Panc1 (cell line): ENCODE data around the gene RAB10.

ENCODE experiments used
- POLR2AphosphoS5 ChIP-seq: IDR thresholded peaks from 2 replicates; pipeline ENCODE4 v1.6.1; 2012; ENCODE audit warnings: mild to moderate bottlenecking, low read depth, low read length, moderate library complexity
- SIN3A ChIP-seq: IDR thresholded peaks from 2 replicates; pipeline ENCODE4 v1.6.1; 2012; ENCODE audit warnings: low read depth, mild to moderate bottlenecking, low read length, moderate library complexity, borderline replicate concordance; ENCODE audit not compliant: insufficient read depth
- TCF7L2 ChIP-seq: IDR thresholded peaks from 2 replicates; pipeline ENCODE4 v1.6.1; 2011; ENCODE audit warnings: mild to moderate bottlenecking, low read depth, low read length, inconsistent platforms
- TF ChIP-seq, protein P1 (sequence below): fragments of 450-650 bp; IDR thresholded peaks from 2 replicates; pipeline ENCODE4 v1.5.1; 2017; ENCODE audit warnings: mild to moderate bottlenecking
- TF ChIP-seq, protein P2 (sequence below), 2 experiments: IDR thresholded peaks; 2 replicates each; pipeline ENCODE4 v1.6.1; 2011 to 2012; ENCODE audit warnings: low read depth in 2 of 2, control low read depth in 1 of 2, low read length in 1 of 2, mild to moderate bottlenecking in 1 of 2, moderate library complexity in 1 of 2; ENCODE audit not compliant: insufficient read depth in 1 of 2

DNA sequence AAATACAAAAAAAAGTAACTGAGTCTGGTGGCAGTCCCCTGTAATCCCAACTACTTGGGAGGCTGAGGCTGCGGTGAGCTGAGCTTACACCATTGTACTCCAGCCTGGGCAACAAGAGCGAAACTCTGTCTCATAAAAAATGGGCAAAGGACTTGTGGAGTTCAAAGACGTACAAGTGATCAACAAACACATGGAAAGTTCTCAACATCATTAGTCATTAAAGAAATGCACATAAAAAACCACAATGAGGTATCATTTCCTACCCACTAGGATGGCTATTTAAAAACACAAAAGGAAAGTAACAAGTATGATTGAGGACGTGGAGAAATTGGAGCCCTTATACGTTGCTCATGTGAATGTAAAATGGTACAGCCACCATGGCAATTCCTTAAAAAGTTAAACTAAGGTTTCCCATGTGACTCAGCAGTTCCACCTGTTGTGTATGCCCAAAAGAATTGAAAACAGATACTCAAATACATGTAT is 52.3 kb downstream of the RAB10 start:
- TF ChIP-seq, protein P1, sequence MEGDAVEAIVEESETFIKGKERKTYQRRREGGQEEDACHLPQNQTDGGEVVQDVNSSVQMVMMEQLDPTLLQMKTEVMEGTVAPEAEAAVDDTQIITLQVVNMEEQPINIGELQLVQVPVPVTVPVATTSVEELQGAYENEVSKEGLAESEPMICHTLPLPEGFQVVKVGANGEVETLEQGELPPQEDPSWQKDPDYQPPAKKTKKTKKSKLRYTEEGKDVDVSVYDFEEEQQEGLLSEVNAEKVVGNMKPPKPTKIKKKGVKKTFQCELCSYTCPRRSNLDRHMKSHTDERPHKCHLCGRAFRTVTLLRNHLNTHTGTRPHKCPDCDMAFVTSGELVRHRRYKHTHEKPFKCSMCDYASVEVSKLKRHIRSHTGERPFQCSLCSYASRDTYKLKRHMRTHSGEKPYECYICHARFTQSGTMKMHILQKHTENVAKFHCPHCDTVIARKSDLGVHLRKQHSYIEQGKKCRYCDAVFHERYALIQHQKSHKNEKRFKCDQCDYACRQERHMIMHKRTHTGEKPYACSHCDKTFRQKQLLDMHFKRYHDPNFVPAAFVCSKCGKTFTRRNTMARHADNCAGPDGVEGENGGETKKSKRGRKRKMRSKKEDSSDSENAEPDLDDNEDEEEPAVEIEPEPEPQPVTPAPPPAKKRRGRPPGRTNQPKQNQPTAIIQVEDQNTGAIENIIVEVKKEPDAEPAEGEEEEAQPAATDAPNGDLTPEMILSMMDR, result no peak
- TF ChIP-seq SIN3A, result no peak
- no peak for TF ChIP-seq POLR2AphosphoS5
- TF ChIP-seq, protein P2, sequence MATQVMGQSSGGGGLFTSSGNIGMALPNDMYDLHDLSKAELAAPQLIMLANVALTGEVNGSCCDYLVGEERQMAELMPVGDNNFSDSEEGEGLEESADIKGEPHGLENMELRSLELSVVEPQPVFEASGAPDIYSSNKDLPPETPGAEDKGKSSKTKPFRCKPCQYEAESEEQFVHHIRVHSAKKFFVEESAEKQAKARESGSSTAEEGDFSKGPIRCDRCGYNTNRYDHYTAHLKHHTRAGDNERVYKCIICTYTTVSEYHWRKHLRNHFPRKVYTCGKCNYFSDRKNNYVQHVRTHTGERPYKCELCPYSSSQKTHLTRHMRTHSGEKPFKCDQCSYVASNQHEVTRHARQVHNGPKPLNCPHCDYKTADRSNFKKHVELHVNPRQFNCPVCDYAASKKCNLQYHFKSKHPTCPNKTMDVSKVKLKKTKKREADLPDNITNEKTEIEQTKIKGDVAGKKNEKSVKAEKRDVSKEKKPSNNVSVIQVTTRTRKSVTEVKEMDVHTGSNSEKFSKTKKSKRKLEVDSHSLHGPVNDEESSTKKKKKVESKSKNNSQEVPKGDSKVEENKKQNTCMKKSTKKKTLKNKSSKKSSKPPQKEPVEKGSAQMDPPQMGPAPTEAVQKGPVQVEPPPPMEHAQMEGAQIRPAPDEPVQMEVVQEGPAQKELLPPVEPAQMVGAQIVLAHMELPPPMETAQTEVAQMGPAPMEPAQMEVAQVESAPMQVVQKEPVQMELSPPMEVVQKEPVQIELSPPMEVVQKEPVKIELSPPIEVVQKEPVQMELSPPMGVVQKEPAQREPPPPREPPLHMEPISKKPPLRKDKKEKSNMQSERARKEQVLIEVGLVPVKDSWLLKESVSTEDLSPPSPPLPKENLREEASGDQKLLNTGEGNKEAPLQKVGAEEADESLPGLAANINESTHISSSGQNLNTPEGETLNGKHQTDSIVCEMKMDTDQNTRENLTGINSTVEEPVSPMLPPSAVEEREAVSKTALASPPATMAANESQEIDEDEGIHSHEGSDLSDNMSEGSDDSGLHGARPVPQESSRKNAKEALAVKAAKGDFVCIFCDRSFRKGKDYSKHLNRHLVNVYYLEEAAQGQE (IDR thresholded peaks at IDR 0.05; ENCODE audit: insufficient read depth in 1 of 2, low read depth in 2 of 2, low read length in 1 of 2), result no peak
- TF ChIP-seq TCF7L2, result no peak
